T-helper 2 cell (primary cell): ENCODE results near the gene UROS.

Source experiments
- DNase-seq, 5 experiments: peaks; one replicate each; pipeline versions ENCODE4 v3.0.0 to v3.0.0-alpha.2; 2012 to 2022
- total RNA-seq, 2 donors: gene quantifications; one replicate each; lab custom pipeline; 2026; lab: John Stamatoyannopoulos, UW

UROS gene
- total RNA-seq: 16.2 to 29.6 reads per million in 2 donors

- peak; percentile 79 to 92 (median 89) for DNase-seq
These were observed at the start of gene UROS, which contains the start of gene BCCIP for GRCh38 chr10:125822878-125823662. TSS of gene UROS (minus strand) at chr10:125823258. CDS start at chr10:125816499, 6,759 bp downstream. TSS of gene BCCIP (plus strand) at chr10:125823546. CDS start at chr10:125823558, 12 bp downstream.

GRCh38 chr10:125871338-125871737 is 48.3 kb upstream of the UROS start:
- DNase-seq: no peak

GRCh38 chr10:125868372-125868975 is 45.4 kb upstream of the UROS start:
- peak in 1 of 5 experiments; percentile 53 for DNase-seq

- DNase-seq: no peak
These were observed 43.5 kb upstream of the UROS start for GRCh38 chr10:125866421-125867029.

GRCh38 chr10:125865120-125865519 is 42.1 kb upstream of the UROS start:
- DNase-seq: no peak

GRCh38 chr10:125859128-125859817 is 36.2 kb upstream of the UROS start:
- no peak for DNase-seq

- no peak for DNase-seq
These were observed 34.2 kb upstream of the UROS start for GRCh38 chr10:125857185-125857760.

GRCh38 chr10:125852487-125852886 is 29.4 kb upstream of the UROS start:
- no peak for DNase-seq

- DNase-seq: no peak
These were observed 28.0 kb upstream of the UROS start for GRCh38 chr10:125850766-125851731.

GRCh38 chr10:125849448-125849847 is 26.4 kb upstream of the UROS start:
- no peak for DNase-seq

GRCh38 chr10:125848857-125849256 is 25.8 kb upstream of the UROS start:
- DNase-seq: no peak

GRCh38 chr10:125848371-125848770 is 25.3 kb upstream of the UROS start:
- DNase-seq: no peak

- no peak for DNase-seq
These were observed 23.8 kb upstream of the UROS start for GRCh38 chr10:125846894-125847293.

- no peak for DNase-seq
These were observed 22.6 kb upstream of the UROS start for GRCh38 chr10:125845617-125846016.

GRCh38 chr10:125844751-125845221 is 21.7 kb upstream of the UROS start:
- no peak for DNase-seq

GRCh38 chr10:125843603-125844329 is 20.7 kb upstream of the UROS start:
- DNase-seq: no peak

GRCh38 chr10:125840955-125841354 is 17.9 kb upstream of the UROS start:
- DNase-seq: no peak

GRCh38 chr10:125840406-125840805 is 17.3 kb upstream of the UROS start:
- no peak for DNase-seq

GRCh38 chr10:125838802-125839575 is 15.9 kb upstream of the UROS start:
- DNase-seq: no peak

GRCh38 chr10:125836746-125837145 is 13.7 kb upstream of the UROS start:
- no peak for DNase-seq
